ENCODE measurements around the gene SUGCT.

Gene SUGCT

GRCh38 chr7:40470817-40471216 lies 336.0 kb downstream of the SUGCT start:
- no peak overlapping the region for H3K4me3 ChIP-seq (ENCODE audit: low read depth, low read length)
- H3K9me3 ChIP-seq (ENCODE audit: control insufficient read depth, low read length), result no peaks in the 10 kb centered on the region
- H3K79me2 ChIP-seq, result no peaks in the 10 kb centered on the region
- H3K9ac ChIP-seq, result no peak overlapping the region
- no peaks in the 10 kb centered on the region for H3K27me3 ChIP-seq (ENCODE audit: control insufficient read depth, insufficient read depth, low read length)
- no peak overlapping the region for H3K4me2 ChIP-seq (ENCODE audit: low read length)
- no peak for TF ChIP-seq CTCF (IDR thresholded peaks at IDR 0.05)
- H3K4me1 ChIP-seq, result no peaks in the 10 kb centered on the region
- no peak overlapping the region for H3K27ac ChIP-seq
- H3K36me3 ChIP-seq (ENCODE audit: control insufficient read depth, insufficient read depth, low read length), result no peaks in the 10 kb centered on the region
- H2AFZ ChIP-seq, result no peak overlapping the region

- H3K27me3 ChIP-seq (ENCODE audit: control insufficient read depth, insufficient read depth, low read length), result no peaks in the 10 kb centered on the region
- H3K36me3 ChIP-seq (ENCODE audit: control insufficient read depth, insufficient read depth, low read length), result no peaks in the 10 kb centered on the region
- H3K4me3 ChIP-seq (ENCODE audit: low read depth, low read length), result no peak overlapping the region
- TF ChIP-seq CTCF (IDR thresholded peaks at IDR 0.05), result no peak
- H3K4me1 ChIP-seq, result no peaks in the 10 kb centered on the region
- no peaks in the 10 kb centered on the region for H3K9me3 ChIP-seq (ENCODE audit: control insufficient read depth, low read length)
- H3K79me2 ChIP-seq, result no peaks in the 10 kb centered on the region
- no peak overlapping the region for H3K4me2 ChIP-seq (ENCODE audit: low read length)
- H3K27ac ChIP-seq, result no peak overlapping the region
- no peak overlapping the region for H3K9ac ChIP-seq
- no peak overlapping the region for H2AFZ ChIP-seq
These were observed 337.1 kb downstream of the SUGCT start for GRCh38 chr7:40471891-40472290.

GRCh38 chr7:40474790-40475680 lies 340.2 kb downstream of the SUGCT start:
- Histone ChIP-seq H2AFZ (no peak overlapping the region), H3K4me3 (ENCODE audit: low read depth, low read length) (no peak overlapping the region), H3K27ac (no peak overlapping the region), H3K4me1 (no peaks in the 10 kb centered on the region), H3K4me2 (ENCODE audit: low read length) (no peak overlapping the region), H3K36me3 (ENCODE audit: control insufficient read depth, insufficient read depth, low read length) (no peaks in the 10 kb centered on the region), H3K79me2 (no peaks in the 10 kb centered on the region), H3K9ac (no peak overlapping the region), H3K9me3 (ENCODE audit: control insufficient read depth, low read length) (no peaks in the 10 kb centered on the region), H3K27me3 (ENCODE audit: control insufficient read depth, insufficient read depth, low read length) (no peaks in the 10 kb centered on the region)
- no peak for TF ChIP-seq CTCF (IDR thresholded peaks at IDR 0.05)

GRCh38 chr7:40475681-40475982 lies 340.8 kb downstream of the SUGCT start:
- Histone ChIP-seq H3K36me3 (ENCODE audit: control insufficient read depth, insufficient read depth, low read length) (no peaks in the 10 kb centered on the region), H3K9me3 (ENCODE audit: control insufficient read depth, low read length) (no peaks in the 10 kb centered on the region), H3K79me2 (no peaks in the 10 kb centered on the region), H3K4me1 (no peaks in the 10 kb centered on the region), H2AFZ (no peak overlapping the region), H3K9ac (no peak overlapping the region), H3K27ac (no peak overlapping the region), H3K4me2 (ENCODE audit: low read length) (no peak overlapping the region), H3K27me3 (ENCODE audit: control insufficient read depth, insufficient read depth, low read length) (no peaks in the 10 kb centered on the region), H3K4me3 (ENCODE audit: low read depth, low read length) (no peak overlapping the region)
- no peak for TF ChIP-seq CTCF (IDR thresholded peaks at IDR 0.05)

- H3K9ac ChIP-seq, result no peak overlapping the region
- no peak overlapping the region for H3K4me2 ChIP-seq (ENCODE audit: low read length)
- H3K4me3 ChIP-seq (ENCODE audit: low read depth, low read length), result no peak overlapping the region
- no peaks in the 10 kb centered on the region for H3K27me3 ChIP-seq (ENCODE audit: control insufficient read depth, insufficient read depth, low read length)
- H3K36me3 ChIP-seq (ENCODE audit: control insufficient read depth, insufficient read depth, low read length), result no peaks in the 10 kb centered on the region
- no peaks in the 10 kb centered on the region for H3K9me3 ChIP-seq (ENCODE audit: control insufficient read depth, low read length)
- no peak overlapping the region for H2AFZ ChIP-seq
- H3K4me1 ChIP-seq, result no peaks in the 10 kb centered on the region
- no peaks in the 10 kb centered on the region for H3K79me2 ChIP-seq
- no peak overlapping the region for H3K27ac ChIP-seq
- TF ChIP-seq CTCF (IDR thresholded peaks at IDR 0.05), result no peak
These were observed 342.3 kb downstream of the SUGCT start for GRCh38 chr7:40477094-40477493.

Data from parathyroid adenoma (tissue), 2 donors.